IPS DF 4.7 (cell line): ENCODE data around the gene FARSB.
"Not testable (repeated sequence)": the region's sequence is repeated elsewhere in the genome, so short reads cannot be mapped to it uniquely, and the experiment has no call there.

ENCODE experiments used
- DNase-seq: peaks from one replicate; pipeline ENCODE4 v3.0.0-alpha.2; 2013; ENCODE audit warnings: low spot score; ENCODE audit errors: extremely low read depth

FARSB gene

DNA sequence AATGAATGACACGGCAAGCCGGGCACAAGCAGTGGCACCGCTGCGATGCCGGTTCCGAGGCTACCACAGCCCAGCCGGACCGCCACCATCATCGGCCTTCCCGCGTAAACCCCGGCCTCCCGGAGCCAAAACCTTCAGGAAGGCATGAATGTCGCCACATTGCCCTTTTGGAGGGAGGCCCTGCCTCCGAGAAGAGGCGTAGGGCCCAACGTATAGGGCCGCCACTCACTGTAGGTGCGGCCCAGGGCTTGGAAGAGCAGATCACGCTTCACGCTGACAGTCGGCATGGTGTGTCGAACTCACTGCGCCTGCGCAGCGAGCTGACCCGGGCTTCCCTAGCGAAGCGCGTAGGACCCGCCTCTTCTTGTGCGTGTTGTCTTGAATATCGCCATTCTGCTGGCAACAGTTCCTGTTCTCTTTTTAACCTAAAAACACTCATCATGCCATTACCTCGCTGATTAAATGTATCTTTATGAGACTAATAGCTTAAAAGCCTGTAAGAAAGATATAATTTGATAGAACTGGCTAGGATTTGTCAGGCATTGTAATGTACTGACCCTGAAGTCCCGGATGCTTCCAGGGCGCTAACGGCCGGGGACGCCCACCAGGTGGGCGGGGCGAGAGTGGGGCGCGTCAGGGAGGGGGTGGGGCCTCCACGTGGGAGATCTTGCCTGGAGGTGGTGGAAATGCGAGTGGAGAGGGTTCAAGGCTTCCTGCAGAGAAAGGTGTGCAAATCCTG is at the start of gene FARSB:
Gene FARSB, minus strand, starts transcription at position 306 of the 739 bp plus-strand sequence. Its CDS starts 19 bp downstream, at position 287.
- no peak for DNase-seq

DNA sequence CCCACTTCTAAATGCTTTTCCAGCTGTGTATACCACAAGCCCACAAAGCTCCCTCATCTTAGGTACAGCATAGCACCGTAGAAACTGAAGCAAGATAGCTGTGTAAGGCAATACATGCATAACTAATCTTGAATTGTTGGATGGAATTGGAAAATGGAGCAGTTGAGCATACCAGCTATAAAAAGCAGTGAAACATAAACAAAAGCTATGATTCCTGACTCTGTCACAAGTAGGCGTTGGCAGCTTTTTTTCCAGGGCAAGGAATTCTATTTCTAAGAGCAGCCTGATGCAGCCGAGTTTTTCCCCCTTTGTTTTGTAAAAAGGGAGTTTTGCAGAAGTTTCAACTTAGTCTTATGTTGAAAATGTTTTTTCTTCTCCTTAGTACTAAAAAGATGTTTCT is 48.0 kb upstream of the FARSB start:
- DNase-seq, result no peak

DNA sequence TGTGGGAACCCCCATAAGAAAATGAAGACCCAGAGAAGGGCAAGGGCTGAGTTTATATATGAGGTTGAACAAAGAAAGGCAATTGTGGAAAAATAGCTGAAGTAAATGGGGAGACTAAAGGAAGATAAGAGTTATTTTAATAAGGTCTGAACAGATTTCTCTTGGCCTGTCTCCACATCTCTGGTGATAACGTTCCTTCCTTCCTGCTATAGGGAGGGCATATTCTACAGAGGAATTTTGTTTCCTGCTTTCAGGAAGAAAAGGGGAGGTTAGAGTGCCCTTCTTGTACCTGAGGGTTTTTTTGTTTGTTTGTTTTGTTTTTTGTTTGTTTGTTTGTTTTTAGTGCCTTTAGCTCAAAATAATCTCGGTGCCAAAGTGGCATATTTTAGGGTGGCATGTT is 47.2 kb upstream of the FARSB start:
- no peak for DNase-seq

DNA sequence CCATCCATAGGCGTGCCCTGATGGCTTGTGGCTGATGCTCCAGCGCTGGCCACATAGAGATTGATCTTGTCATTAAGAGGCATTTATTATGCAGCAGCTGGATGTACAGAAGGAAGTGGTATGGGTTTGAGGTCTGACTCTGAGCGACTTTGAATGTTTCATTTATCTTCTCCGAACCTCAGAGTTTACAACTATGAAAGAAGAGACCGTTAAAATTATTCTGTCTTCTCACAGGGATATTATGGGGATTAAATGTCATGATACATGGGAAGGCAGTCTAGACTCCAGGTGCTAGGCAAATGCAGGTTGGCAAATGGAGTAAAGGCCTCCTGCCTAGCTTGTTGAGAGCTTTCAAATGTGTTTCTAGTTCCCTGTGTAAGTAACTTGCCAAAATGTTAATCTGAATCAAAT is 45.8 kb upstream of the FARSB start:
- DNase-seq, result no peak

DNA sequence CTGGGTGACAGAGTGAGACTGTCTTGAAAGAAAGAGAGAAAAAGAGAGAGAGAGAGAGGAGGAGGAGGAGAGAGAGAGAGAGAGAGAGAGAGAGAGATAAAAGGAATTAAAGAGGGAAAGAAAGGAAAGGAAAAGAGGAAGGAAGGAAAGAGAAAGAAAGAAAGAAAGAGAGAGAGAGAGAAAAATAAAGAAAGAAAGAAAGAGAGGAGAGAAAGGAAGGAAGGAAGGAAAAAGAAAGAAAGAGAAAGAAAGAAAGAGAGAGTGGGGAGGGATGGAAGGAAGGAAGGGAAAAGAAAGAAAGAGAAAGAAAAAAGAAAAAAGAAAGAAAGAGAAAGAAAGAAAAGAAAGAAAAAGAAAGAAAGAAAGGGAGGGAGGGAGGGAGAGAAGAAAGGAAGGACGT is 45.3 kb upstream of the FARSB start:
- no peak for DNase-seq

DNA sequence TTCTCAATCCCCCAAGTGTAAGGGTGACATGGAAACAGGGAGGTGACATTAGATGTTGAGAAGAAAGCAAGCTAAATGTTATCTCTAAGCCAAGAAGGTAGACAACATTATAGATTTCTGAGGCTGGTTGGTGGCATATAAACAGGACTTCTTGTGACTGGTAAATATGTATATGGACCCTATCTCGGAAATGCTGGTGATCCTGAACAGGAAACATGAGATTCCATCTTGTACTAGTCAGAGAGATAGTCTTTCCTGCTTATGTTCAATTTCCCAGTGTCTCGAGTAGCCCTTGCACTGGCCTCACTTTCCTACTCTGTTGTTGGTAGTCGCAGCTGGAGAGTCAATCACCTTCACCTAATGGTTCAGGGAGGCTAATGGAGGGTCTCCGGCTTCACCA is 42.4 kb upstream of the FARSB start:
- no peak for DNase-seq

DNA sequence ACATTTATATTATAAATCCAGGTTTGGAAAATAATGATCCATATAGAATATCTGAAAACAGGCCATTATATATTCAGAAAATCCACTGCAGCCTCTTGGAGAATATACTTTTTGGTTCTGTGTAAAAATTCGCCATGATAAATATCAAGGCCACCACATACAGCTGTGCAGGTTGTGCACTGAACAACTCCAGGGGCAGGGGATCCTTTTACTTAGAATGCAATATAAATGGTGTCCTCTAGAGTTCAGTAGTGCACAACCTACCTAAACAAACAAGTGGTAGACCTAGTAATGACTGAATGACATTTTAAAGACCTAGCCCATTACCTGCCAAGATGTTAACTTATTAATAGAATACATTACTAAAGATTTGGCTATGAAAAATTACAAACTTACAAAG is 37.9 kb upstream of the FARSB start:
- DNase-seq, result no peak

DNA sequence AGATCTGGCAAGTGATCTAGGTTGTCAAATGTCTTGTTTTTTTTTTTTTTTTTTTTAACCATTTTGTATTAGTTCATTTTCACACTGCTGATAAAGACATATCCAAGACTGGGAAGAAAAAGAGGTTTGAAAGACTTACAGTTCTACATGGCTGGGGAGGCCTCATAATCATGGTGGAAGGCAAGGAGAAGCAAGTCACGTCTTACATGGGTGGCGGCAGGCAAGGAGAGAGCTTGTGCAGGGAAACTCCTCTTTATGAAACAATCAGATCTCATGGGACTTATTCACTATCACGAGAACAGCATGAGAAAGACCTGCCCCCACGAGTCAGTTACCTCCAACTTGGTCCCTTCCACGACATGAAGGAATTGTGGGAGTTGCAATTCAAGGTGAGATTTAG is 37.5 kb upstream of the FARSB start:
- DNase-seq, result not testable (repeated sequence)

DNA sequence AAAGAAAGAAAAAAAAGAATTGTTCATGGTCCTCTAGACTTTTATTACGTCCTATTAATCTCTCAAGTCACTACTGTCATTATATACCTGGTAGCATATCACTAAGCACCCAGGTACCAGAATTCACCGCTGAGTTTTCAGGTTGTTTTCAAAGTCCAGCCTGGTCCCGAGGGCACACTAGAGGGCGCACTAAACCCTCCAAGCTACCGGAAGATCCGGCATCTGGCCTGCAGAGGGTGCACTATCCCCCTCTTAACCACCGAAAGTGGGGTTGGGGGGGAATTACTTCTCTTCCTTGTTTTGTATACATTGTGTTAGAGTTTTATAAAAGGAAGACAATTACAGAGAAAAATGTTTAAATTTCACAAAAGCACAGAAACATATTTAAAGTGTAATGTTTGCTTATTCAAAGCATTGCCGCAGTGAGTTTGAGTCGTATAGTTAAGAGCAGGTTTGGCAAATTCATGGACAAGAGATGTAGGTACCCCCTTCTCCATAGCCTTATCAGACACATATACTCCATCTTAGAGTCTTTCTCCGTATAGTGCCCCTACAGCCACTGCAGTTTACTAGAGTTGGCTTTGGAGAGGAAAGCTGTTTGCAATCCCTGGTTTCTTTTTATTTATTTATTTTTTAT is 34.8 kb upstream of the FARSB start:
- no peak for DNase-seq

DNA sequence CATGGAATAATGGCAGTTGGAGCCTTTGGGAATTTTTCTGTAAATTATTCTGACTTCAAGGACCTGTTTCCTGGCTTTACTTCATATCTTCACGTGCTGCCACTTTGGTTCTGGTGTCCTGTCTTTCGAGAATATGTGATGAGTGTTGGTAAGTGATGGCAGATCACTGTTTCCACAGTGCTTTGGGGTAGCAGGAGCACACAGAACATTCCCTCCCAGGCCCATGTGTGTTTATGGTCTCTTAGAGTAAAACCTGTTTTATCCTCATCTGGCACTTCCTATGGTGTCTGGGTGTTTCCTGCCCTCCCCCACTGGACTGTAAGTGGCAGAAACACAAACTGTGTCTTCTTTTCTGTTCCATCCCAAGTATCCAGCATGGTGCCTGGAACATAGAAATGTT is 33.4 kb upstream of the FARSB start:
- no peak for DNase-seq

DNA sequence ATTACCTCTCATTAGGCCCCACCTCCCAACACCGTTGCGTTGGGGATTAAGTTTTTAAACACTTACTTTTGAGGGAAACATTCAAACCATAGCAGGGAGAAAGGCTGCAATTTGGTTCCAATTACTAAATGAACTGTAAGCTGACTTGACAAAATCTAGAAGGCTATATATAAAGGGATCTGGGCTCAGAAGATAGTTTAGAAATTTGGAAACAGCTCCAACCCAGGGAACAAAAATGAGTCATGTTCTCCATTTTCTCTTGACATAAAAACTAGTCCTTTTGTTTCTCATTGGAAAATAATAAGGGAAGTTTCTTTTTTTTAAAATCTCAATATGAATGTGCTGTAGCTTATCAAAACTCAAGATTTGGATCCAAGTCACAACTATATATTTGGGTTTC is 33.0 kb upstream of the FARSB start:
- no peak for DNase-seq

DNA sequence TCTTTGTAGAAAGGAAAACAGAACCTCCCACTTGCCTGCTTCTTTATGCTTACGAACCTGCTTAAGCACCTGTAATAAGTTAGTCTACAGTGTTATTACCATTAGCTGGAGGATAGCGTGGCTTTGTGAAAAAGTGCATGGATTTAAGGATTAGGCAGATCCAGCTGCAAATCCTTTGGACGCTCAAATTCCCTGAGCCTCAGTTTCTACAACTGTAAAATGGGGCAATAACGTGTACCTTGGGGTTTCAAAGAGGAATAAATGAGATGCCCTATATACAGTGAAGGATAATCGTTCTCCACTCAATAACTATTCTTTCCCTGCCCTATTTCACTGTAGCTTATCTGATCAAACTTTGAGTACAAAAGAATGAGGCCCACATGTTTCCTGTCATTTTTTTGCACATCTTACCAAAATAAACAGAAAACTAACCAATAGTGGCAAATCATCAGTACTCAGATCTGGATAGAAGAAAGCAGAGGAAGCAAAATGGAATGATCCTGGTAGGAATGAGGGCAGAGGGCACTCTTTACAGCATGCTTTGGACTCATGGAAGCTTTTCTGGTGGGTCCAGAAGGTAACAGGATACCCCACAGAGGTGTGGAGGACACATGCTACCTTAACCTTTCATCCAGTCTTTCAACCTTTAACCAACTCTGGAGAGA is 30.3 kb upstream of the FARSB start:
- no peak for DNase-seq

DNA sequence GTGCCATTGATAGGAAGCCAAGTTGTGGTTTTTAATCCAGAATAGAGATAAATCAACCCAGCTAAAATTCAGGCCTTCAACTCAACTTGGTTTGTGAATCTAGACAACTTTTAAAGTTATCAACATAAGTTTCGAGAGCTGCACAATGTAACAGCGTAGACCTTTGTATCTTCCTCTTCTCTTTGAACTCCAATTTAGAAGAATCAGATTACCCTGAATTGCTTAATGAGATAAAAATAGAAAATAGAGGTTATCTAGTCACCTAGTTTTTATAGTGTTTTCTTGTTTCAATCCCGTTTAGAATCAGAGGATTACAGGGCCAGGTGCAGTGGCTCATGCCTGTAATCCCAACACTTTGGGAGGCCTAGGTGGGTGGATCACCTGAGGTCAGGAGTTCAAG is 27.9 kb upstream of the FARSB start:
- no peak for DNase-seq

DNA sequence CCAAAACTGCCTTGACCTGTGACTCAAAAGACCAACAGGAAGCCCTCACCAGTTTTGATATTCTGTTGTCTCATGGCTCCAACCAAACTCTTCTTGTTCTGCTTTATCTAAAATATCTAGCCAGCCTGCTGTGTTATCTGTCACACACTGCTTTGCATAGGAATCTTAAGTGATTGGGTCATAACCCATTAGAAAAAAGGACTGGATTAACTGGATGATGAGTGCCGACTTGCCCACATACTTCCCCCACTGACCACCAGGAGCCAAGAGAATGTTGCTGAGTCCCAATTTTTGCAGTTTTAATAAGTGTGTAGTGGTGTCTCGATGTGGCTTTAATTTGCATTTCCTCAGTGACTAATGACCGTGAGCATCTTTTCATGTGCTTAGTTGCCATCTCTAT is 22.1 kb upstream of the FARSB start:
- no peak for DNase-seq

DNA sequence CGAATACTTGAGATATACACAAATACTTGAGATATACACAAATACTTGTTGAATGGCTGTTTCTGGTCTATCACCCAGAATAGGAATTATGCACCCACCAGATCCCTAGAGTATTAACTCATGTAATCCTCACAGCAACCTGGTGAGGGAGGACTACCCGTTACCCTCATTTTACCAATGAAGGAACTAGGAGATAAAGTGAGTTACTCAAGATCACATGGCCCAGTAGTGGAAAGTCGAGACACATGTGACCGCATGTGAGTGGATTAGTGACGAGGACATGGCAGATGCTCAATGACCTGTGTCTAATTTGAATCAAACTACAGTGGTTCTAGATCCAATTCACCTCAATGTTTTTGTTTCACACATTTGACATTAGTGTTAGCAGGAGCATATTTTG is 18.0 kb upstream of the FARSB start:
- DNase-seq, result no peak

DNA sequence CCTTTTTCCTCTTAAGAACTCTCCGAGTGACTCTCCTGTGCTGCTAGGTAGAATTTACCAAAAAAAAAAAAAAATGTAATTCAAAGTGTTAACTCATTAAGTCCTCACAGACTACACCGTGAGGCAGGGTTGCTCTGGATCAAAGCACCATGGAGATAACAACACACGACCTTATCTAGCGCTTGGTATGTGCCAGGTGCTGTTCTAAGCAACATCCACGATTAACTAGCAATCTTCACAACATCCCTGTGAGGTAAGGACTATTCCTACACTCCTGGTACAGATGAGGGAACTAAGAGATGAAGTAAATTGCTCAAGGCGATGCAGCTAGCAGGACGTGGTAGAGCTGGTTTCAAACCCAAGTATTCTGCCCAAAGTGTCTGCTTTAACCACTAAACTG is 17.4 kb upstream of the FARSB start:
- DNase-seq, result no peak

DNA sequence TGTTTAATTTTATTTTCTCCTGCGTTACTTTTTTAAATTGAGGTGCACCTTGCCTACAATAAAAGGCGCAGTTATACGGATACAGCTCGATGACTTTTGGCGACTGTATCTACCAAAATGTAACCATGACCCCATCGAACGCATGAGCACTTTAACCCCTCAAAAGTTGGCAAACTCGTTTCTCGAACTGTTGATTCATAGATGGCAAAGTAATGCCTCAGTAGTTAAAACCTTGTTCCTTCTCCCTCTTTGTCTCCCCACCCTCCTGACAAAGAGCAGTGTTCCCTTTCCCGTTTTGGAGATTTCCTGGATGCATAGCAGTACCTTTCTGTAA is 16.1 kb upstream of the FARSB start:
- DNase-seq, result no peak

DNA sequence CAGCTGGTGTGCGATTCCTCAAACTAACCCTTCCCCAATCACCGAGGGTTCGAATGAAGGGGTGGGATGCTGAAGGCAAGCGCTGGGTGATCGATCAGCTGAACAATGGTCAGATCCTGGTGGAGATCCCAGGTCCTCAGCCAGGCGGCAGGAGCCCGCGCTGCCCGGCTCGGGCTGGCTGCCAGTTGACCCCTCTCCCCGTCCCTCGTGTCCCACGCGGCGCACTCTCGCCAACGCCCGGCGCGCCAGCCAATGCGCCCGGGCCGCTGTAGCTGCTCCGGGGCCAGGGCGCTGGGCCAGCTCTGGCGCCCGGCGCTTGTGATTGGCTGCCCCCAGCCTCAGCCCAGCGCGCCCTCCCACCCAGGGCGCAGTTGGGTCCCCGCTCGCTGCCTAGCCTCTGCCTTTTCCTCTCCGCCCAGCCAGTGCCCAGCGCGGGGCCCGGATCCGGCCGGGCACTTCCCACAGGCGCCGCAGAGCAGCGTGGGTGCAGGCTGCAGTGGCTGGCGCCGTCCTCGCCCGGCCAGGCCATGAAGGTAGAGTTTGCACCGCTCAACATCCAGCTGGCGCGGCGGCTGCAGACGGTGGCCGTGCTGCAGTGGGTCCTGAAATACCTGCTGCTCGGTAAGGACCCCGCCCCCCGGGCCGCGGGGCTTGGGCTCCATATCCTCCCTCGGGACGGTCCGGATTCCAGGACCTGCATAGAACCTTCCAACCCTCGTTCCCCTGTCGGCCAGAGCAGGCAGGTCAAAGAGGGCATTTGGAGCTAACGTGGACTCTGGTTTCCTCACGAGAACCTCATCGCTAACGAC is 15.6 kb upstream of the FARSB start, which contains the start of gene MOGAT1:
Gene MOGAT1, plus strand, starts transcription at position 400 of the 809 bp plus-strand sequence. Its CDS starts 128 bp downstream, at position 528.
- DNase-seq, result no peak

DNA sequence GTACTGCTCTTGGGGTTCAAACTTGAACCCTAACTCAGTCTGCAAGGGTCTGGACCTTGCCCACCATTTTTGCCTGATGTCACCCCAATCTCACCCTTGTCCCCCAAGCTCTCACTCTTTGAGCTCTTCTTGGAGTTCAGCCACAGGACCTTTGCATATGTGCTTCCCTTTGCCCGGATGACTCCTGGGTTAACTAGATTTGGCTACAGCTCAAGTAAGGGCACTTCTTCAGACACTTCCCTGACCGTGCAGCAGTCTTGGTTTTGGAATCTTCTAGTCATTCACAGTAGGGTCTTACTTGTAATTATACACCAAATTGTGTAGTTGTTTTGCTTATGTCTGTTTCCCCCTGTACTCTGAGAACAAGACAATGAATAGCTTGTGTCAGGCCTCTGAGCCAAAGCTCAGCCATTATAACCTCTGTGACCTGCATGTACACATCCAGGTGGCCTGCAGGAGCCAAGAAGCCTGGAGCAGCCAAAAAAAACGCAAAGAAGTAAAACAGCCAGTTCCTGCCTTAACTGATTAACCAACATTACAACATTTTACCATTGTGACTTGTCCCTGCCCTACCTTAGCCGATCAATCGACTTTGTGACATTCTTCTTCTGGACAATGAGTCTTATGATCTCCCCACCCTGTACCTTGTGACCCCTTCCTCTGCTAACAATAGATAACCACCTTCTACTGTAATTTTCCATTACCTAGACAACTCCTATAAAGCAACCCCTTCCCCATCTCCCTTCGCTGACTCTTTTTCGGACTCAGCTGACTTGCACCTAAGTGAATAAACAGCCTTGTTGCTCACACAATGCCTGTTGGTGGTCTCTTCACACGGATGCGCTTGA is 14.5 kb upstream of the FARSB start:
- no peak for DNase-seq

DNA sequence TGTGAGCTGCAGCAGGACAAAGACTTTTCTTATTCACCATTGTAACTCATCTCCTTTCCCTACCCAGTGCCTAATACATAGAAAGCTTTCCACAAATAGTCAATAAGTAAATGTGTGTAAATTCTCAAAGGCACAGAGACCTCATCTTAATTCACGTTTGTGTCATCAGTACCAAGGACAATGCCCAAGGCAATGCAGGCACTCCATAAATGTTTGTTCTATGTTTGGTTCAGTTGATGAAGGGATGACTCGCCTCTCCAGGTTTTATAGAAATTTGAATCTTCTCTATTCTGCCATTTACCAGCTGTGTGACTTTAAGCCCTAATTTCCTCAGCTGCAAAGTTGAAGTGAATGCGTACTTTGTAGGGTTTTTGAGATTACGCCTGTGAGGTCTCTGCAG is 13.5 kb upstream of the FARSB start:
- no peak for DNase-seq
